GM19035 (cell line): ENCODE measurements around the gene CRIP2.

Experiments used
- ATAC-seq: cut with Tn5 transposase; IDR thresholded peaks from one replicate; pipeline ENCODE4 v1.9.1; 2021; ENCODE audit not compliant: unreplicated experiment

Gene CRIP2

GRCh38 chr14:105474483-105475268 lies at the start of gene CRIP2:
CRIP2 (plus strand) TSS chr14:105474821; CDS start chr14:105474863, 42 bp downstream.
- no peak for ATAC-seq

- ATAC-seq = no peak
These were observed 49.8 kb upstream of the CRIP2 start for GRCh38 chr14:105424861-105425260.

- ATAC-seq = no peak
These were observed 48.8 kb upstream of the CRIP2 start for GRCh38 chr14:105425823-105426247.

- ATAC-seq = no peak
These were observed 48.0 kb upstream of the CRIP2 start for GRCh38 chr14:105426416-105427130.

- ATAC-seq = no peak
These were observed 47.2 kb upstream of the CRIP2 start for GRCh38 chr14:105427412-105427811.

GRCh38 chr14:105427936-105428485 lies 46.6 kb upstream of the CRIP2 start:
- no peak for ATAC-seq

- ATAC-seq = no peak
These were observed 44.6 kb upstream of the CRIP2 start for GRCh38 chr14:105430042-105430441.

GRCh38 chr14:105430565-105430964 lies 44.1 kb upstream of the CRIP2 start:
- no peak for ATAC-seq

- no peak for ATAC-seq
These were observed 43.4 kb upstream of the CRIP2 start for GRCh38 chr14:105431256-105431655.

GRCh38 chr14:105432657-105433056 lies 42.0 kb upstream of the CRIP2 start:
- no peak for ATAC-seq

- ATAC-seq = no peak
These were observed 41.4 kb upstream of the CRIP2 start for GRCh38 chr14:105433161-105433605.

GRCh38 chr14:105436402-105436801 lies 38.2 kb upstream of the CRIP2 start:
- no peak for ATAC-seq

- no peak for ATAC-seq
These were observed 37.5 kb upstream of the CRIP2 start for GRCh38 chr14:105436891-105437722.

- ATAC-seq = no peak
These were observed 36.7 kb upstream of the CRIP2 start for GRCh38 chr14:105437723-105438500.

- no peak for ATAC-seq
These were observed 35.4 kb upstream of the CRIP2 start for GRCh38 chr14:105439179-105439578.

GRCh38 chr14:105439710-105440553 lies 34.7 kb upstream of the CRIP2 start:
- no peak for ATAC-seq

GRCh38 chr14:105440554-105440900 lies 34.1 kb upstream of the CRIP2 start:
- ATAC-seq = no peak

GRCh38 chr14:105440992-105441391 lies 33.6 kb upstream of the CRIP2 start:
- ATAC-seq = no peak

- no peak for ATAC-seq
These were observed 32.5 kb upstream of the CRIP2 start for GRCh38 chr14:105442125-105442524.
